ENCODE measurements around the gene DHH. TPM values are rescaled to one million over a fixed set of nuclear protein-coding genes. Genes with fewer than 3 reads are reported as not detected.

DHH gene
- total RNA-seq, 1 experiment from 2014 or later = not detected

GRCh38 chr12:49088150-49088931 is 6.3 kb downstream of the DHH start:
- BruUV-seq (replicated peaks) = no TSS peak
- TF ChIP-seq CTCF (IDR thresholded peaks at IDR 0.05; ENCODE audit: unreplicated experiment) = peak; percentile 55
- Mint-ChIP-seq H3K4me3 (ENCODE audit: low read depth, unreplicated experiment) (no peak overlapping the region), H3K9me3 (ENCODE audit: low read depth, unreplicated experiment) (no peaks in the 10 kb centered on the region), H3K27ac (ENCODE audit: unreplicated experiment) (no peak overlapping the region), H3K4me1 (ENCODE audit: low read depth, unreplicated experiment) (no peaks in the 10 kb centered on the region), H3K27me3 (ENCODE audit: unreplicated experiment) (peaks cover 39% of the 10 kb centered on the region), H3K36me3 (ENCODE audit: insufficient read depth, unreplicated experiment) (no peaks in the 10 kb centered on the region)
- CTCF ChIA-PET = interaction anchor here (0.5 to 2.7 kb wide), 15 partner anchors 9 to 149 kb away, joined by 3 to 29 read pairs (median 6); partner anchors contain the start of genes LMBR1L, RHEBL1 and TUBA1B
- intact Hi-C loops (cut with micrococcal nuclease; ENCODE audit: unreplicated experiment) = loop anchor here (5.0 kb wide), 1 partner anchor 34 kb away; no protein-coding TSS in a partner anchor
- DNase-seq = peak; percentile 70

- BruUV-seq (replicated peaks) = no TSS peak
- CTCF ChIA-PET = no interaction called here
- Mint-ChIP-seq H3K27me3 (ENCODE audit: unreplicated experiment) (peaks cover 27% of the 10 kb centered on the region), H3K27ac (ENCODE audit: unreplicated experiment) (no peak overlapping the region), H3K4me1 (ENCODE audit: low read depth, unreplicated experiment) (no peaks in the 10 kb centered on the region), H3K4me3 (ENCODE audit: low read depth, unreplicated experiment) (no peak overlapping the region), H3K36me3 (ENCODE audit: insufficient read depth, unreplicated experiment) (no peaks in the 10 kb centered on the region), H3K9me3 (ENCODE audit: low read depth, unreplicated experiment) (no peaks in the 10 kb centered on the region)
- no peak for TF ChIP-seq CTCF (IDR thresholded peaks at IDR 0.05; ENCODE audit: unreplicated experiment)
- no peak for DNase-seq
- intact Hi-C loops (cut with micrococcal nuclease; ENCODE audit: unreplicated experiment) = loop anchor here (5.0 kb wide), 1 partner anchor 36 kb away; no protein-coding TSS in a partner anchor
These were observed 8.5 kb downstream of the DHH start for GRCh38 chr12:49086116-49086515.

GRCh38 chr12:49084438-49084837 is 10.2 kb downstream of the DHH start:
- no peaks in the 10 kb centered on the region for H3K36me3 Mint-ChIP-seq (ENCODE audit: insufficient read depth, unreplicated experiment)
- intact Hi-C loops (cut with micrococcal nuclease; ENCODE audit: unreplicated experiment) = no loop called here
- no peak for TF ChIP-seq CTCF (IDR thresholded peaks at IDR 0.05; ENCODE audit: unreplicated experiment)
- no peak overlapping the region for H3K27ac Mint-ChIP-seq (ENCODE audit: unreplicated experiment)
- no peak overlapping the region for H3K4me3 Mint-ChIP-seq (ENCODE audit: low read depth, unreplicated experiment)
- no peak for DNase-seq
- H3K27me3 Mint-ChIP-seq (ENCODE audit: unreplicated experiment) = peaks cover 27% of the 10 kb centered on the region
- CTCF ChIA-PET = no interaction called here
- no peaks in the 10 kb centered on the region for H3K4me1 Mint-ChIP-seq (ENCODE audit: low read depth, unreplicated experiment)
- BruUV-seq (replicated peaks) = no TSS peak
- H3K9me3 Mint-ChIP-seq (ENCODE audit: low read depth, unreplicated experiment) = no peaks in the 10 kb centered on the region

GRCh38 chr12:49079793-49080192 is 14.8 kb downstream of the DHH start:
- CTCF ChIA-PET = interaction anchor here (1.7 kb wide), 1 partner anchor 10 kb away, joined by 3 read pairs; the partner anchor contains the start of gene RHEBL1

More at GRCh38 chr12:49079793-49080192, 14.8 kb downstream of the DHH start:
- no peak for TF ChIP-seq CTCF (IDR thresholded peaks at IDR 0.05; ENCODE audit: unreplicated experiment)
- Mint-ChIP-seq H3K4me1 (ENCODE audit: low read depth, unreplicated experiment) (no peaks in the 10 kb centered on the region), H3K4me3 (ENCODE audit: low read depth, unreplicated experiment) (no peak overlapping the region), H3K27me3 (ENCODE audit: unreplicated experiment) (peaks cover 21% of the 10 kb centered on the region), H3K27ac (ENCODE audit: unreplicated experiment) (no peak overlapping the region), H3K36me3 (ENCODE audit: insufficient read depth, unreplicated experiment) (no peaks in the 10 kb centered on the region), H3K9me3 (ENCODE audit: low read depth, unreplicated experiment) (no peaks in the 10 kb centered on the region)
- DNase-seq = no peak
- no TSS peak for BruUV-seq (replicated peaks)
- intact Hi-C loops (cut with micrococcal nuclease; ENCODE audit: unreplicated experiment) = no loop called here

All from Calu3 (cell line).